IPS DF 19.7 (cell line): Measurements from ENCODE around the gene GBA2.

Experiments used
- DNase-seq: peaks from one replicate; pipeline ENCODE4 v3.0.0-alpha.2; 2013; ENCODE audit warnings: low read depth, low spot score

GBA2 gene

DNA sequence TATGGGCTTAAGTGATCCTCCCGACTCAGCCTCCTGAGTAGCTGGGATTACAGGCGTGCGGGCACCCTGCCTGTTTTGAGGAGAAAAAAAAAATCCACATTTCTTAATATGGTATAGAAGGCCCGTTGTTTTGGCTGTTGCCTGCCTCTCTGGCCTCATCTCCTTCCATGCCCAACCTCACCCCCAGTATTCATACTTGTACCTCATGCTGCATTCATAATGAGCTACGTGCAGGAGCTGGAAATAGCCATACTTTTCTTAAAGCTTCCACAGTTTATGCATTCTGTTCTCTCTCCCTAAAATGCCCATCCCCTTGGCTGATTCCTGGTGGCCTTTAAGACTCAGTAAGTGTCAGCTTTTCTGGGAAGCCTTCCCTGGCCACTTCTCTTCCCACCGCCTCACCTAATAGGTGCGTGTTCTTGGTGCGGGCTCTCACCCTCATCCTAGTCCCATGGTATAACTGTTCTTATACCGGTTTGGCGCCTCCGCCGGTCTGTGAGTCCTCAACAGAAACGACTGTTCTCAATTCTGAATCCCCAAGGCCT is 57.2 kb downstream of the GBA2 start:
- no peak for DNase-seq

DNA sequence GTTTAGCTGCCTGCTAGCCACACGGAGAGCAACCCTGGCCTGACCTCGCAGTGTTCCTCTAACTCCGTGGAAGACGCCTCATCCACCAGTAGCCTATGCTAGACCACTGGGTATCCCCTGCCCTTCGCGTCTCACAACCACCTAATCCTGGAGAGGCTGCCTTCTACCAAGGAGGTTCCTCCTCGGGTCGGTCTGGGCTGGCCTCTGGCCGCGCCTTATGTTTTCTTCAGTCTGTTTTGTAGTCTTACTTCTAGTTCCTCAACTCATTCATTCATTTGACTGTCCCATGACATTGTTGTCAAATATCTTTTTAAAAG is 57.7 kb downstream of the GBA2 start:
- no peak for DNase-seq

DNA sequence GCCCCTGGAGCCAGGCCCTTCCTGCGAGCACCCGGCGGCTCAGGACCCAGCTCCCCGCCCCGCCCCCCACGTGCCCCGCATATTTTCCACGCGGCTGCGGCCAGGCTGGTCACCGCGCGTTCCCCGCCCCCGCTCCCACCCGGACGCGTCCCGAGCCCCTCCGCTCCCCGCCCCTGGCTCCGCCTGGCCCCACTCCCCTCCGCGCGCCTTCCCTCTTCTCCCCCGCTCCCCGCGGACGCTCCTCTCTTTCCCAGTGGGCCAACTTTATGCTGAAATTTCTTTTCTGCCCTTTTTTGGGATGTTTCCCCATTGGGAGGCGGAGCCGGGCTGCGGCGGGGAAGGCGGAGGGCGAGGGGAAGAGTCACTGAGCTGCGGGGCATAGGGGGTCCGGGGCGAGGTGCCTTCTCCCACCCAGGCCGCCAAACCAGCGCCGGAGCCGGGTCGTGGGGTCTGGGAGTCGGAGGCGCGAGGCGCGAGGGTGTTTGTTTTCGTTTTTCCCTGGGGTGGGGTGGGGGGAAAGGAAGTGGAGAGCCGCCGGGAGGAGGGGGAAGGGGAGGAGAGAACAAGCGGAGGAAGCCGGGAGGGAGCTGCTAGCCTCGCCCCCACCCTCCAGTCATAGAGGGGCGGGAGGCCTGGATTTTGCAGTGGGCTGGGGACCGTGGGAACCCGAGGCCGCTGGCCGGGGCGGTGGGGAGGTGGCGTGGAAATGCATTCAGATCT is 58.3 kb downstream of the GBA2 start:
- no peak for DNase-seq

DNA sequence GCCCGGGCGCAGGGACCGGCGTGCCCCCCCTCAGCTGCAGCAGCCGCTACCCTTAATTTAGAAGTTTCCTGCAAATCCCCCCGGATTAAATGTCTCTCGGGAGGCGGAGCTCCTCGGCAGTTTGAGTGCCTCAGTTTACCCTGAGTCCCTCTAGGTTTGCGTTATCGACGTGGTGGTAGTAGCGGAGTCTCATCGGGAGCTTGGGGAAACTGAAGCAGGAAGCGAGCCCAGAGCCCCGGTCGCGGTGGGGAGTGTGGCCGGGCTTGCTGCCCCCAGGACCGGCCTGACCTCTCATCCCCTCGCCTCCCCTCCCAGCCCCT is 58.8 kb downstream of the GBA2 start:
- no peak for DNase-seq

DNA sequence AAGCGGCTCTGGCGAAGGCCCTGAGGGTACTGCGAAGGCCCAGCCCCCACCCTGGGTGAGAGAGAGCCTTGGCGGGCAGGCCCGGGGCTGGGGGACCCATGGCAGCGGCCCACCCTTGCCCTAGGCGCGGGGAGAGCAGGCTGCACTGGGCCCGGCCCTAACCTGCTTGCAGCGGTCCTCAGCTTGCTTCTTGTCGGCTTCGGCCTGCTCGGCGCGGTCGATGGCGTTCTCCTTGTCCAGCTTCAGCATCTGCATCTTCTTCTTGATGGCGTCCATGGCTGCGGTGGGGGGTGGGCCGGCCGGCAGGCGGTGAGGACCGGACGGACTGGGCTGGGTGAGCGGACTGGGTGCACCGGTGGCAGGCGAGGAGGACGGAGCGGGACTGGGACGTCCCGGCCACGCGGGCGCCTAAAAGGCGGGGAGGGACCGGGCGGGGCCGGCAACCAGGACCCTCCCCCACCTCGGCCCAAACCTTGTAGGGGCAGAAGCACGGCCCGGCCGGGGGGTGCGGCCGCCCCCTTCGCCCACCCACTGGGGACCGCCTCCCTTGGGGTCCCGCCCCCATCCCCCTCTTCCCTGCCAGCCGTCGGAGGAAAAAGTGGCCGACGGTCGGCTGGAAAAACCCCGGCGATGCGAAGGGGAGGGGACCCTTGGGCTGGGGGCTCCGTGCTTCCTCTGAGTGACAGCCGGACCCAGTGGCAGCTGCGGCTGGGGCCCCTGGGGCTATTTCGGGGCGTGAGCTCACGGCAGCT is 59.3 kb downstream of the GBA2 start, which contains the start of gene TPM2:
TPM2 (minus strand) TSS at position 384 of the 752 bp plus-strand sequence; CDS start at position 276, 108 bp downstream.
- DNase-seq, result no peak

DNA sequence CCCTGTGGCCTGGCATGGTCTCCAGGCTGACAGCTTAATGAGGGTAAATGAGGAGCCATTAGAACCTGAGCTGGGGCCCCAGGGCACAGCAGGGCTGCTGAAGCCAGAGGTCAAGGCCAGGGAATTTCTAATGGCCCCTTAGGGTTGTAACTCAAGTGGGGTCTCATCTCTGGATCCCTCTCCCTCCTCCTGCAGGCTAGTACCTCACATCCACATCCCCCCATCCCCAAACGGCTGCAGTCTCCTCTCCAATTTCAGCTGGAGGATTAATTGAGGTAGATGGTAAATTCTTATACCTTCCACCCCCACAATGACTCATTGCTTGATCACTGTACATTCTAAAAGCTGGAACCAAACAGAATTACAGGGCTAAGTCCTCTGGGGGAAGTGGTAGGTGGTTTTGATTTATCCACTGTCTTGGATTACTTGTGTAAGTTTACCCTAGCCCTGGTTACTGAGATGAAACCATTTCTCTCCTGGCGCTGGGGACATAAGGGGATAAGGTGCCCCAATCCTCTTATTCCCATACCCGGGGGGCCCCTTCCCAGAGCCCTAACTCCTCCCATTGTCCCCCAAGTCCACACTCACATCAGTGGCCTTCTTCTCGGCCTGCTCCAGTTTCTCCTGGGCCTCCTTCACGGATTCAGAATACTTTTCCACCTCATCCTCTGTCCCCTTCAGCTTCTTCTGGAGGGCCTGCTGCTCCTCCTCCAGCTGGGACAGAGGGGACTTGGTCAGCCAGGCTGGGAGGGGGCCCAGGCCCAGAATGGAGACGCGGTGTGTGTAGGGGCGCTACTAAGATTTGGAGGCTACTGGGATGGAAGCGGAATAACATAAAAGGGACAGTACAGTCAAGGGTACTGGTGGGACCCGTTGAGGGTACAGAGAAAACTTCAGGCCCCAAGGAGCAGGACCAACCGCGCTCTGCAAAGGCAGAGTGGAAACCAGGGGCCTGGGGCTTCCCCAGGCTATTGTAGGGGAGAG is 60.2 kb downstream of the GBA2 start:
- no peak for DNase-seq

DNA sequence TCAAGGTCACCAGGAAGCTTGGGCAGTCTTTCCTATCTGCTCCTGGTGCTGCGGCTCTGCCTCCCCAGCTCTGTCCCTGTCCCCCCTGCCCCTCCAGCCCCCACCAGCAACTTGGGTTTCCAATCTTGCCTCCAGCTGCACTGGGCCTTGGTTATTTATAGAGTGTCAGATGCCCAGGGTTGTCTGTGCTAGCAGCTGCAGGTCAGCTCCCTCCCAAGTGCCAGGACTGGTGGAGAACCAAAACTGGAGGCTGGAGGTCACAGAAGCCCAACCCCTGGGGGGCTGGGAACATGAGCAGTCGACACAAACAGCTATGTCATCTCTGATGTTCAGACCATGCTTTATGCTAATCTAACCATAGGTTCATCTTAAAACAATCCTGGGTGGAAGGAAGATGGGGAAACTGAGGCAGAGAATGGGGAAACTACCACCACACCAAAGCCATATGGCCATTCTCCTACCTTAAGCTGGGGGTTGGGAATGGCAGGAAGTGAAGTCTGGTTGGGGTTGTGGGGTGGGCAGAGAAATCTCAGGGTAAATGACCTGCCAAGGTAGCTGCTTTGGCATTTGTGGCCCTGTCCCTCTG is 61.0 kb downstream of the GBA2 start:
- no peak for DNase-seq

DNA sequence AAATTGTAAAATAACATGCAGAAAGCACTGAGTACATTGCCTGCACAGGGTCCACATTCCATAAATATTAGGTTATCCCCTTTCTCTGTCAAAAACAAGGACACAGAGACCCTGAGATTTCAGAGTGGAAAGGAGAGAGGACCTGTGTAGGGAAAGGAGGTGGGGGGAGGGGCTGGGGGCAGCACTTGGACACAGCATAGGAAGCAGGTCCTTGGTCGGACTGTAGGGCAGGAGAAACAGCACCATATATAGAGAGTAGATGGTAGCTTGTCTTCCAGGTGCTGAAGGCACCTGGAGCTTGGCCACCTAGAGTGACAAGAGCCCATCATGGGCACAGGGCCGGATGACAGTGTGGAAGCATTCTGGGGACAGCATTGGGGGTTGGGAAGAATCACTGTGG is 61.7 kb downstream of the GBA2 start:
- no peak for DNase-seq
